ENCODE data around the gene LRRC74B. TPM values are rescaled to one million over a fixed set of nuclear protein-coding genes. Genes with fewer than 3 reads are reported as not detected.

Gene LRRC74B
- total RNA-seq, 4 donors from 2014 or later, result not detected

- DNase-seq (ENCODE audit: low spot score in 2 of 2), result no peak
- 87% methylated on average over 3 of the region's 13 CpGs for WGBS
- TF ChIP-seq, protein P1, sequence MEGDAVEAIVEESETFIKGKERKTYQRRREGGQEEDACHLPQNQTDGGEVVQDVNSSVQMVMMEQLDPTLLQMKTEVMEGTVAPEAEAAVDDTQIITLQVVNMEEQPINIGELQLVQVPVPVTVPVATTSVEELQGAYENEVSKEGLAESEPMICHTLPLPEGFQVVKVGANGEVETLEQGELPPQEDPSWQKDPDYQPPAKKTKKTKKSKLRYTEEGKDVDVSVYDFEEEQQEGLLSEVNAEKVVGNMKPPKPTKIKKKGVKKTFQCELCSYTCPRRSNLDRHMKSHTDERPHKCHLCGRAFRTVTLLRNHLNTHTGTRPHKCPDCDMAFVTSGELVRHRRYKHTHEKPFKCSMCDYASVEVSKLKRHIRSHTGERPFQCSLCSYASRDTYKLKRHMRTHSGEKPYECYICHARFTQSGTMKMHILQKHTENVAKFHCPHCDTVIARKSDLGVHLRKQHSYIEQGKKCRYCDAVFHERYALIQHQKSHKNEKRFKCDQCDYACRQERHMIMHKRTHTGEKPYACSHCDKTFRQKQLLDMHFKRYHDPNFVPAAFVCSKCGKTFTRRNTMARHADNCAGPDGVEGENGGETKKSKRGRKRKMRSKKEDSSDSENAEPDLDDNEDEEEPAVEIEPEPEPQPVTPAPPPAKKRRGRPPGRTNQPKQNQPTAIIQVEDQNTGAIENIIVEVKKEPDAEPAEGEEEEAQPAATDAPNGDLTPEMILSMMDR (IDR thresholded peaks at IDR 0.05), result no peak
- TF ChIP-seq EP300 (IDR thresholded peaks at IDR 0.05) (no peak), POLR2AphosphoS5 (IDR thresholded peaks at IDR 0.05) (no peak), POLR2A (IDR thresholded peaks at IDR 0.05) (no peak)
These were observed 17.2 kb upstream of the LRRC74B start for GRCh38 chr22:21028277-21029251.

DNA sequence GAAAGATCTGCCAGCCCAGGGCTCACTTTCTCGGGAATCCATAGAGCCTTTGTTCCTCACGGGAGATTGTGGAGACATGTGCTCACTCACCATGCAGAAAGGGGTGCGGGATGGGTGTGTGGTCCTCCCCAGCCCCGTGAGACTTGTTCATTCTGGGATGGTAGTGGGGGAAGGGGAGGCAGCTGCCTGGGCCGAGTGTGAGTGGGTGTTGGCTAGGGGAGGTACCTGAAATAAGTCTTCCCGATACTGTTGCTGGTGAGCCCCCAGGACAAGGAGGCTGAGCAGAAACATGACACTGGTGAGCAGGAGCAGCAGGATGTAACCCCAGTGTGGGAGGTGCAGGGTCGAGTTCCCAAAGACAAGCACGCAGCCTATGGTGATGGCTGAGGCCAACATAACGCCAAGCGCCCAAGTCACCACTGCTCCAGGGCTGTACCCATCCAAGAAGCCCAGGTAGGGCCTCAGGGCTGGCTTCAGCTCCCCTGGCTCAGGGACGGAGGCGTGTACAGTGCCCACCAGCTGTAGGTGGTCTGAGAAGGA, 16.2 kb upstream of the LRRC74B start:
- H3K27me3 ChIP-seq, result peaks cover 35% of the 10 kb centered on the region
- no peaks in the 10 kb centered on the region for H3K9me3 ChIP-seq
- H3K4me1 ChIP-seq, result peaks cover 24% of the 10 kb centered on the region
- no peak for DNase-seq (ENCODE audit: low spot score in 2 of 2)
- H3K27ac ChIP-seq, result no peak overlapping the region
- TF ChIP-seq, protein P1 (IDR thresholded peaks at IDR 0.05), result no peak
- no peak for TF ChIP-seq POLR2AphosphoS5 (IDR thresholded peaks at IDR 0.05)
- TF ChIP-seq EP300 (IDR thresholded peaks at IDR 0.05), result no peak
- no peak for TF ChIP-seq POLR2A (IDR thresholded peaks at IDR 0.05)
- no peak overlapping the region for H3K4me3 ChIP-seq
- no peaks in the 10 kb centered on the region for H3K36me3 ChIP-seq
- 72% methylated on average over 10 of the region's 12 CpGs for WGBS

More at GRCh38 chr22:21028277-21029251, 17.2 kb upstream of the LRRC74B start:
- H3K4me3 ChIP-seq, result no peak overlapping the region
- H3K4me1 ChIP-seq, result peaks cover 24% of the 10 kb centered on the region
- H3K27me3 ChIP-seq, result peaks cover 35% of the 10 kb centered on the region
- H3K9me3 ChIP-seq, result no peaks in the 10 kb centered on the region
- no peaks in the 10 kb centered on the region for H3K36me3 ChIP-seq
- H3K27ac ChIP-seq, result no peak overlapping the region

DNA sequence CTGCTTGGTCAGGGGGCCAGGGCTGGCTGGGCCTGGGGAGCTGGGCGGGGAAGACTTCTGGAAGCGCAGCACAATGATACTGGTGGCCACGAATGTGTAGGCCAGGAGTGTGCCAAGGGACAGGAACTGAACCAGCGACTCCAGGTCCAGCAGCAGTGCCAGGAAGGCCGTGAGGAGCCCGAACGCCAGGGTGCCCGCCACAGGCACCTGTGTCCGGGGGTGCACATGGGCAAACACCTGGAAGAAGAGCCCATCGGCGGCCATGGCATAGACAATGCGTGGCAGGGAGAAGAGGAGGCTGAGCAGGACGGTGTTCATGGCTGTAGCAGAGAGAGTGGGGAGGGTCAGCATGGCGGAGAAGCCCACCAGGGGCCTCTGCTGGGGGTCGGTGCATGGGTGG, 15.7 kb upstream of the LRRC74B start:
- WGBS, result 89% methylated on average over 15 of the region's 15 CpGs
- Histone ChIP-seq H3K4me1 (peaks cover 24% of the 10 kb centered on the region), H3K9me3 (no peaks in the 10 kb centered on the region), H3K36me3 (no peaks in the 10 kb centered on the region), H3K4me3 (no peak overlapping the region), H3K27ac (no peak overlapping the region), H3K27me3 (peaks cover 35% of the 10 kb centered on the region)
- TF ChIP-seq, protein P1 (IDR thresholded peaks at IDR 0.05), result no peak
- no peak for TF ChIP-seq EP300 (IDR thresholded peaks at IDR 0.05)
- TF ChIP-seq POLR2A (IDR thresholded peaks at IDR 0.05), result no peak
- TF ChIP-seq POLR2AphosphoS5 (IDR thresholded peaks at IDR 0.05), result no peak
- no peak for DNase-seq (ENCODE audit: low spot score in 2 of 2)

GRCh38 chr22:21030621-21031544, 14.9 kb upstream of the LRRC74B start:
- H3K27ac ChIP-seq, result no peak overlapping the region
- no peak for DNase-seq (ENCODE audit: low spot score in 2 of 2)
- peaks cover 20% of the 10 kb centered on the region for H3K4me1 ChIP-seq
- WGBS, result 89% methylated on average over 37 of the region's 40 CpGs
- H3K36me3 ChIP-seq, result no peaks in the 10 kb centered on the region
- H3K4me3 ChIP-seq, result no peak overlapping the region
- peaks cover 35% of the 10 kb centered on the region for H3K27me3 ChIP-seq
- no peaks in the 10 kb centered on the region for H3K9me3 ChIP-seq
- no peak for TF ChIP-seq POLR2AphosphoS5 (IDR thresholded peaks at IDR 0.05)
- TF ChIP-seq, protein P1 (IDR thresholded peaks at IDR 0.05), result no peak
- TF ChIP-seq EP300 (IDR thresholded peaks at IDR 0.05), result no peak
- no peak for TF ChIP-seq POLR2A (IDR thresholded peaks at IDR 0.05)

Measured in suprapubic skin (tissue), 4 donors.